Ishikawa (cell line): ENCODE data around the gene GPD2.

Experiments used
- CEBPB ChIP-seq: IDR thresholded peaks from 2 replicates; pipeline ENCODE4 v1.6.1; 2012
- CREB1 ChIP-seq: IDR thresholded peaks from 2 replicates; pipeline ENCODE4 v1.6.1; 2012; ENCODE audit warnings: low read depth
- EGR1 ChIP-seq: IDR thresholded peaks from 2 replicates; pipeline ENCODE4 v1.6.1; 2012
- EP300 ChIP-seq: IDR thresholded peaks from 2 replicates; pipeline ENCODE4 v1.6.1; 2012; ENCODE audit warnings: borderline replicate concordance
- FOXM1 ChIP-seq: IDR thresholded peaks from 2 replicates; pipeline ENCODE4 v1.6.1; 2012; ENCODE audit warnings: low read depth, borderline replicate concordance
- MAX ChIP-seq: IDR thresholded peaks from 2 replicates; pipeline ENCODE4 v1.6.1; 2012
- NFIC ChIP-seq: IDR thresholded peaks from 2 replicates; pipeline ENCODE4 v1.6.1; 2012
- RAD21 ChIP-seq: IDR thresholded peaks from 2 replicates; pipeline ENCODE4 v1.6.1; 2012; ENCODE audit warnings: low read depth
- REST ChIP-seq: IDR thresholded peaks from 2 replicates; pipeline ENCODE4 v1.6.1; 2012; ENCODE audit warnings: low read depth, mild to moderate bottlenecking
- TAF1 ChIP-seq: IDR thresholded peaks from 2 replicates; pipeline ENCODE4 v1.6.1; 2012; ENCODE audit warnings: low read depth, mild to moderate bottlenecking
- TCF12 ChIP-seq: IDR thresholded peaks from 2 replicates; pipeline ENCODE4 v1.6.1; 2012; ENCODE audit warnings: low read depth
- TEAD4 ChIP-seq: IDR thresholded peaks from 2 replicates; pipeline ENCODE4 v1.6.1; 2012
- USF1 ChIP-seq: IDR thresholded peaks from 2 replicates; pipeline ENCODE4 v1.6.1; 2012
- YY1 ChIP-seq: IDR thresholded peaks from 2 replicates; pipeline ENCODE4 v1.6.1; 2012; ENCODE audit warnings: low read depth
- ZBTB7A ChIP-seq: IDR thresholded peaks from 2 replicates; pipeline ENCODE4 v1.6.1; 2012; ENCODE audit warnings: low read depth

GPD2 gene

GRCh38 chr2:156565066-156565710, 129.0 kb downstream of the GPD2 start:
- TF ChIP-seq YY1 = no peak
- TF ChIP-seq FOXM1 = no peak
- TF ChIP-seq CREB1 = no peak
- no peak for TF ChIP-seq TAF1
- no peak for TF ChIP-seq RAD21
- TF ChIP-seq ZBTB7A = no peak
- TF ChIP-seq EP300 = no peak
- TF ChIP-seq USF1 = no peak
- no peak for TF ChIP-seq EGR1
- TF ChIP-seq NFIC = no peak
- no peak for TF ChIP-seq MAX
- TF ChIP-seq TEAD4 = no peak
- no peak for TF ChIP-seq REST
- TF ChIP-seq TCF12 = no peak
- TF ChIP-seq CEBPB = no peak

GRCh38 chr2:156573710-156574109, 137.5 kb downstream of the GPD2 start:
- no peak for TF ChIP-seq NFIC
- TF ChIP-seq MAX = no peak
- no peak for TF ChIP-seq USF1
- TF ChIP-seq RAD21 = no peak
- TF ChIP-seq EP300 = no peak
- no peak for TF ChIP-seq ZBTB7A
- no peak for TF ChIP-seq TAF1
- no peak for TF ChIP-seq REST
- TF ChIP-seq CEBPB = no peak
- no peak for TF ChIP-seq CREB1
- TF ChIP-seq EGR1 = no peak
- no peak for TF ChIP-seq TEAD4
- no peak for TF ChIP-seq FOXM1
- no peak for TF ChIP-seq TCF12

GRCh38 chr2:156574112-156574511, 137.9 kb downstream of the GPD2 start:
- no peak for TF ChIP-seq ZBTB7A
- TF ChIP-seq EP300 = no peak
- TF ChIP-seq FOXM1 = no peak
- no peak for TF ChIP-seq RAD21
- no peak for TF ChIP-seq EGR1
- no peak for TF ChIP-seq CREB1
- TF ChIP-seq TCF12 = no peak
- TF ChIP-seq TEAD4 = no peak
- no peak for TF ChIP-seq NFIC
- TF ChIP-seq TAF1 = no peak
- no peak for TF ChIP-seq MAX
- TF ChIP-seq USF1 = no peak

GRCh38 chr2:156576005-156576404, 139.8 kb downstream of the GPD2 start:
- no peak for TF ChIP-seq CEBPB

- TF ChIP-seq CEBPB = no peak
- TF ChIP-seq RAD21 = no peak
These were observed 144.3 kb downstream of the GPD2 start for GRCh38 chr2:156580501-156580900.

- no peak for TF ChIP-seq EGR1
- TF ChIP-seq TEAD4 = no peak
- no peak for TF ChIP-seq USF1
- no peak for TF ChIP-seq FOXM1
- no peak for TF ChIP-seq YY1
- TF ChIP-seq NFIC = no peak
- TF ChIP-seq CEBPB = no peak
These were observed 145.1 kb downstream of the GPD2 start for GRCh38 chr2:156581280-156581679.
